ENCODE results near the gene NCKAP5.

GRCh38 chr2:132863961-132864360 lies 704.3 kb downstream of the NCKAP5 start:
- TF ChIP-seq, protein P1, sequence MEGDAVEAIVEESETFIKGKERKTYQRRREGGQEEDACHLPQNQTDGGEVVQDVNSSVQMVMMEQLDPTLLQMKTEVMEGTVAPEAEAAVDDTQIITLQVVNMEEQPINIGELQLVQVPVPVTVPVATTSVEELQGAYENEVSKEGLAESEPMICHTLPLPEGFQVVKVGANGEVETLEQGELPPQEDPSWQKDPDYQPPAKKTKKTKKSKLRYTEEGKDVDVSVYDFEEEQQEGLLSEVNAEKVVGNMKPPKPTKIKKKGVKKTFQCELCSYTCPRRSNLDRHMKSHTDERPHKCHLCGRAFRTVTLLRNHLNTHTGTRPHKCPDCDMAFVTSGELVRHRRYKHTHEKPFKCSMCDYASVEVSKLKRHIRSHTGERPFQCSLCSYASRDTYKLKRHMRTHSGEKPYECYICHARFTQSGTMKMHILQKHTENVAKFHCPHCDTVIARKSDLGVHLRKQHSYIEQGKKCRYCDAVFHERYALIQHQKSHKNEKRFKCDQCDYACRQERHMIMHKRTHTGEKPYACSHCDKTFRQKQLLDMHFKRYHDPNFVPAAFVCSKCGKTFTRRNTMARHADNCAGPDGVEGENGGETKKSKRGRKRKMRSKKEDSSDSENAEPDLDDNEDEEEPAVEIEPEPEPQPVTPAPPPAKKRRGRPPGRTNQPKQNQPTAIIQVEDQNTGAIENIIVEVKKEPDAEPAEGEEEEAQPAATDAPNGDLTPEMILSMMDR (IDR thresholded peaks at IDR 0.05; ENCODE audit: poor library complexity) = no peak
- TF ChIP-seq EZH2phosphoT487 (IDR thresholded peaks at IDR 0.05; ENCODE audit: low read depth, severe bottlenecking, unreplicated experiment) (no peak), EZH2 (IDR thresholded peaks at IDR 0.05; ENCODE audit: borderline replicate concordance) (no peak)
